IPS DF 6.9 (cell line): ENCODE measurements around the gene ZPR1.
"Not testable (repeated sequence)": the region's sequence is repeated elsewhere in the genome, so short reads cannot be mapped to it uniquely, and the experiment has no call there.

Experiments used
- DNase-seq: peaks from one replicate; pipeline ENCODE4 v3.0.0-alpha.2; 2013; ENCODE audit warnings: low read depth, low spot score
- H3K27ac ChIP-seq: one replicate; pipeline ENCODE4 v1.5.1; 2013; ENCODE audit warnings: low read length, control low read depth
- H3K27me3 ChIP-seq: 2 replicates; pipeline ENCODE4 v1.6.1; 2013; ENCODE audit warnings: mild to moderate bottlenecking, low read length; ENCODE audit not compliant: control insufficient read depth, insufficient read depth
- H3K36me3 ChIP-seq: 2 replicates; pipeline ENCODE4 v1.6.1; 2013; ENCODE audit warnings: low read length; ENCODE audit not compliant: control insufficient read depth, insufficient read depth
- H3K4me1 ChIP-seq: 2 replicates; pipeline ENCODE4 v1.6.1; 2013; ENCODE audit warnings: low read length; ENCODE audit not compliant: control insufficient read depth, insufficient read depth
- H3K4me3 ChIP-seq: 2 replicates; pipeline ENCODE4 v1.5.1; 2013; ENCODE audit warnings: mild to moderate bottlenecking, low read length
- H3K9me3 ChIP-seq: 2 replicates; pipeline ENCODE4 v1.6.1; 2013; ENCODE audit warnings: low read length, inconsistent platforms; ENCODE audit not compliant: control insufficient read depth, insufficient read depth
- WGBS: extraction: QIAGEN DNeasy Blood & Tissue Kit; methylation state at CpG from one replicate; pipeline ENCODE4 v1.1.7; 2013; ENCODE audit warnings: mixed read lengths, missing lambda C conversion rate; ENCODE audit not compliant: insufficient read length, insufficient coverage; 5-methylcytosine and 5-hydroxymethylcytosine counted together

The ZPR1 gene, protein sequence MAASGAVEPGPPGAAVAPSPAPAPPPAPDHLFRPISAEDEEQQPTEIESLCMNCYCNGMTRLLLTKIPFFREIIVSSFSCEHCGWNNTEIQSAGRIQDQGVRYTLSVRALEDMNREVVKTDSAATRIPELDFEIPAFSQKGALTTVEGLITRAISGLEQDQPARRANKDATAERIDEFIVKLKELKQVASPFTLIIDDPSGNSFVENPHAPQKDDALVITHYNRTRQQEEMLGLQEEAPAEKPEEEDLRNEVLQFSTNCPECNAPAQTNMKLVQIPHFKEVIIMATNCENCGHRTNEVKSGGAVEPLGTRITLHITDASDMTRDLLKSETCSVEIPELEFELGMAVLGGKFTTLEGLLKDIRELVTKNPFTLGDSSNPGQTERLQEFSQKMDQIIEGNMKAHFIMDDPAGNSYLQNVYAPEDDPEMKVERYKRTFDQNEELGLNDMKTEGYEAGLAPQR

DNA sequence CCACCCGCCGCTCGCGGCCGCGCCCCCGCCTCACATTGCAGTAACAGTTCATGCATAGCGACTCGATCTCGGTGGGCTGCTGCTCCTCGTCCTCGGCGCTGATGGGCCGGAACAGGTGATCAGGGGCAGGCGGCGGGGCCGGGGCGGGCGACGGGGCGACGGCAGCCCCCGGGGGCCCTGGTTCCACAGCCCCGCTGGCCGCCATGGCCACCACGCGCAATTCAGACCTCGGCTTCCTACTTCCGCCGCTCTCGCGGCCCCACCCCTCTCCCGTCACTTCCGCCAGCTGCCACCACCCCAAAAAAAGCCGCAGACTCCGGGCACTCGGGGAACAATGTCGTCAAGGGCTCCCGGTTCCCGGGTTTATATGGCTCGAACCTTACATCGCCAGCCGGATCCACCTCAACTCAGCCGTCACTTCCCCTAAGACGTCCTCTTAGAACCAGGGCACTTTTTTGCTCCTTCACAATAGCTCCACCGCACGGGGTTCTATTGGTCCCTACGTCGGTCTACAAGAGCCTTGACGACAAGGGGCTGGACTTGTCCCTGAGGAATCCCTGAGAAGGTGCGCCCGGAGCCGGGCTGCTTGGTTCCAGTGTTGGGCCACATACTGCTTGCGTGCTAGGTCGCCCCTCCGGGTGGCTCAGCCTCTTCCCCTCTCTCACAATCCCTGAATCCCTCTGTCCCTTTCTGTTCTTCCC is at the start of gene ZPR1:
TSS of gene ZPR1 (minus strand) at position 238 of the 701 bp plus-strand sequence. CDS start at position 205, 33 bp downstream.
- no peaks in the 10 kb centered on the region for H3K9me3 ChIP-seq
- WGBS, result no CpG with 5 or more reads among the region's 56 CpGs
- peaks cover 4% of the 10 kb centered on the region for H3K4me1 ChIP-seq
- peak within 1 kb of the TSS; percentile 78 for H3K4me3 ChIP-seq
- H3K27me3 ChIP-seq, result no peaks in the 10 kb centered on the region
- DNase-seq, result no peak
- H3K36me3 ChIP-seq, result peaks cover 25% of the 10 kb centered on the region
- H3K27ac ChIP-seq, result no peak within 1 kb of the TSS

DNA sequence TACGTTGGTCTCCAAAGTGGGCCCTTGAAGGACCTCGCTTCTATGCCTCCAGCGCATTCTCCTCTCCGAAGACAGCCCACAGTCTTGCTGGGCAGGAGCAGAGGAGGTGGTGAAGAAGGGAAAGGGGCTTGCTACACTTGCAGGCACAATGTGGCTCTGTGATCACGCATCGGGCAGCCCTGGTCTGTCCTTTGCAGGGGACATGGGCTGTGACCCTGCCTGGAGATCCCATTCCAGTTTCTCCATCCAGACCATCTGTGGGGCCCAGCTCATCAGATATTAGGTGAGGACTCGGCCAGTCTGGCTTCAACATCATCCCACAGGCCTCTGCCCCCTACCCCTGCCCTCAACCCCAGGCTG is 48.8 kb upstream of the ZPR1 start:
- no peaks in the 10 kb centered on the region for H3K36me3 ChIP-seq
- H3K9me3 ChIP-seq, result no peaks in the 10 kb centered on the region
- no peaks in the 10 kb centered on the region for H3K27me3 ChIP-seq
- no CpG with 5 or more reads among the region's 7 CpGs for WGBS
- H3K27ac ChIP-seq, result no peak overlapping the region
- H3K4me3 ChIP-seq, result no peak overlapping the region
- DNase-seq, result no peak
- H3K4me1 ChIP-seq, result peaks cover 4% of the 10 kb centered on the region

DNA sequence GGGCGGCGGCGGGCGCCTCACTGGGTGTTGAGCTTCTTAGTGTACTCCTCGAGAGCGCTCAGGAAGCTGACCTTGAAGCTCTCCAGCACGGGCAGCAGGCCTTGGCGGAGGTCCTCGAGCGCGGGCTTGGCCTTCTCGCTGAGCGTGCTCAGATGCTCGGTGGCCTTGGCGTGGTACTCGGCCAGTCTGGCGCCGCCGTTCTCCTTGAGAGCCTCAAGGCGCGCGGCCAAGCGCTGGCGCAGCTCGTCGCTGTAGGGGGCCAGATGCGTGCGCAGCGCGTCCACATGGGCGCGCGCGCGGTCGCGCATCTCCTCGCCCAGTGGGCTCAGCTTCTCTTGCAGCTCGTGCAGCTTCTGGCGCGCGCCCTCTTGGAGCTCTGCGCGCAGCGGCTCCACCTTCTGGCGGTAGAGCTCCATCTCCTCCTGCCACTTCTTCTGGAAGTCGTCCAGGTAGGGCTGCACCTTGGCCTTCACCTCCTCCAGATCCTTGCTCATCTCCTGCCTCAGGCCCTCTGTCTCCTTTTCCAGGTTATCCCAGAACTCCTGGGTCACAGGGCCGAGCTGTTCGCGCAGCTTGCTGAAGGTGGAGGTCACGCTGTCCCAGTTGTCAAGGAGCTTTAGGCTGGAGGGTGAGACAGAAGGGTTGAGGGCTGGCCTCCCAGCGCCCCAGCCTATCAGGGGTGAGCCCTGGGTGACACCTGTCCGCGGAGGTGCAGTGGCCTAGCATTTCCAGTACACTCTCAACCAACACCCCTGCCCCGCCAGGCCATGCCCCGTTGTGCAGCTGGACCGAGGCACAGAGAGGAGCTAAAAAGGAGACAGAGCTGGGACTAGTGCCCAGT is 48.2 kb upstream of the ZPR1 start:
- no CpG with 5 or more reads among the region's 57 CpGs for WGBS
- Histone ChIP-seq H3K27me3 (no peaks in the 10 kb centered on the region), H3K9me3 (no peaks in the 10 kb centered on the region), H3K4me1 (peaks cover 4% of the 10 kb centered on the region), H3K4me3 (peak overlapping the region; percentile 63; the same call in 1 of the 2 replicates), H3K36me3 (no peaks in the 10 kb centered on the region), H3K27ac (no peak overlapping the region)
- peak; percentile 82 for DNase-seq

DNA sequence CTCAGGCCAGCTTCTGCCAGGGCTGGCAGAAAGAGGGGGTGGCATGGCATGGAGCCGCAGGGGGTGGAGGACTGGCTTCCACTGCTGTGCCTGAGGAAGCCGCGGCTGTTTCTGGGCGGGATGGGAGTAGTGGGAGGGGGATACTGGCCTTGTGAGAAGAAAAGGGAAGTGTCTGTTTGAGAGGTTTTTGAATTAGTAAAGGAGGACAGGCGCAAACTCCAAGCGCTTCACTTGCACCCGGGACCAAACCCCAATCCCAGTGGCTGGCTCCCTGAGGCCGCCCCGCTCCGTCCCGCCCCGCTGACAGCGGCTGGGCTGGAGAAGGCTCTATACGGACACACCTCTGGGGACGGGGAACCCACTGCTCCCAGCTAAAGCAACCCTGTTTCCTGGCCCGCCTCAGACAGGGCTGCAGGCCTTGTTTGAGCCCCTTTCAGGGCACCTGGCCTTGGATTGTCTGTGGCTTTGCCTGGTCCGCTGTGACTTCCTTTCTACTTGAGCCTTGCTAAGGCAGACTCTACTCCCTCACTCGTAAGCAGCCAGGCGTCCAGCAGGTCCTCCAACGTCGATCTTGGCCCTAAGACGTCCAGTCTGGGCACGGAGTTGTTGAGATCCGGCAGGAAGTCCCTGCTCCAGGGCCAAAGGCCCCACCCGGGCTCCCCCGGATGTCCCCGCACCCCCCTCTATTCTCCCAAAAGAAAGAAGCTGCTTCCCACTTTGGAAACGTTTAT is 47.4 kb upstream of the ZPR1 start:
- no peaks in the 10 kb centered on the region for H3K36me3 ChIP-seq
- H3K27me3 ChIP-seq, result no peaks in the 10 kb centered on the region
- H3K4me1 ChIP-seq, result peaks cover 4% of the 10 kb centered on the region
- H3K4me3 ChIP-seq, result peak overlapping the region; percentile 63; the same call in 1 of the 2 replicates
- DNase-seq, result no peak
- no CpG with 5 or more reads among the region's 28 CpGs for WGBS
- H3K27ac ChIP-seq, result no peak overlapping the region
- H3K9me3 ChIP-seq, result no peaks in the 10 kb centered on the region

DNA sequence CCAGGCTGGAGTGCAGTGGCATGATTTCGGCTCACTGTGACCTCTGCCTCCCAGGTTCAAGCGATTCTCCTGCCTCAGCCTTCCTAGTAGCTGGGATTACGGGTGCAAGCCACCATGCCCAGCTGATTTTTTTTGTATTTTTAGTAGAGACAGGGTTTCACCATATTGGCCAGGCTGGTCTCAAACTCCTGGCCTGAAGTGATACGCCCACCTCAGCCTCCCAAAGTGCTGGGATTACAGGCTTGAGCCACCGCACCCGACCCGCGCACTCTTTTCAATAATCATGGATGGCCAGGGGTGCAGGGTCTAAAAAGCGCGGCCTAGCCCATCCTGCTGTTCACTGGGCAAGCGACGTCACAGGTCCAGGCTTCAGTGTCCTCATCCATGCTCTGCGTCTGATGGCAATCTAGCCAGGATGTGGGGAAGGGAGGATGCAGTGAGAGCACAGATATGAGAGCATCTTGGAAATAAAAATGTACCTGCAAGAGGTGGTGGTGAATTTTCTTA is 46.8 kb upstream of the ZPR1 start:
- not testable (repeated sequence) for H3K27ac ChIP-seq

DNA sequence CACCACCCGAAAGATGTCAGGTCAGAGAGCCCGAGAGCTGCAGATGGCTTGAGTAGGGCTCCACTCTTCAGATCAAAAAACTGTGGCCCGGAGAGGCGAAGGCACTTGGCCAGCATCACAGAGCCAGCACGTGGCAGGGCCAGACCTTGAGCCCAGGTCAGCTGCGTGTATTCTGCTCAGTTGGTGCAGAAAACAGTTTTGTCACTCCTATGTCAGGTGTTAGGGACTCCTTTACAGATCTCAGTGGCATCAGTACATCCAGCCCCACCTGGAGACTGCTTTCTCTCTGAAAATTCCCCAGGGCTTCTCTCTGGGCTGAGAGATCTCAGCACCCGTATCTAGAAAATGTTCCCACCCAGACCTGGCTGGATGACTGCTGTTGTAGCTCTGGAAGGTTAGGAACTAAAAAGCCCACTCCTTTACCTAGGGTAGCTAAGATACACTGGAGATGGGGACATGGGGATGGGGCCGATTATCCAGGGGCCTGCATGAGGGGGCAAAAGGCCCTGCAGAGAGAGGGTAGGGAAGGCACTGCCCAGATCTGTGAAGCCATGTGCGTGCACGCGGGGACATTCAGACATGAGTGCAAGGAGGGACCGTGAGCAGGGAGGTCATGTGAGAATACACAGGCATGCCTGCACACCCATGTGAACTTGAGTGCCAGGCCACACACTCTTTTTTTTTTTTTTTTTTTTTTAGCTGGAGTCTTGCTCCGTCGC is 46.2 kb upstream of the ZPR1 start:
- Histone ChIP-seq H3K36me3 (no peaks in the 10 kb centered on the region), H3K4me3 (no peak overlapping the region), H3K27me3 (no peaks in the 10 kb centered on the region), H3K27ac (no peak overlapping the region), H3K4me1 (peaks cover 4% of the 10 kb centered on the region), H3K9me3 (no peaks in the 10 kb centered on the region)
- no peak for DNase-seq
- no CpG with 5 or more reads among the region's 14 CpGs for WGBS

More for the DNA sequence above, 46.8 kb upstream of the ZPR1 start:
- H3K9me3 ChIP-seq, H3K4me1 ChIP-seq, DNase-seq, H3K36me3 ChIP-seq, H3K27me3 ChIP-seq, H3K4me3 ChIP-seq: not testable (repeated sequence)
- no CpG with 5 or more reads among the region's 13 CpGs for WGBS

DNA sequence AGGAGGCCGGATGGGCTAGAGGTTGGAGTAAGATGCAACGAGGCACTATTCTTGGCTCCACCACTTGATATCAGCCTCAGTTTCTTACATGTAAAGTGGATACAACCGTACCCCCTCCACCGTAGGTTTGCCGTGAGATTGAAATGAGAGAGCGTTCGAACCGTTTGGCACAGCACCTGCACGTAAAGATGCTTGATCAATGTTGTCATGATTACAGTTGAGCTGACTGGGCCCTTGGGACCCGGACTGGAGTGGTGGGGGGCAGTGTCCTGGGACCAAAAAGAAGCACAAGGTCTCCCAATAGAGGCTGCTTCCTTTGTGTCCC is 45.6 kb upstream of the ZPR1 start:
- no CpG with 5 or more reads among the region's 10 CpGs for WGBS
- H3K27me3 ChIP-seq, result no peaks in the 10 kb centered on the region
- H3K9me3 ChIP-seq, result no peaks in the 10 kb centered on the region
- H3K27ac ChIP-seq, result no peak overlapping the region
- H3K4me1 ChIP-seq, result peaks cover 4% of the 10 kb centered on the region
- no peaks in the 10 kb centered on the region for H3K36me3 ChIP-seq
- no peak for DNase-seq
- no peak overlapping the region for H3K4me3 ChIP-seq

DNA sequence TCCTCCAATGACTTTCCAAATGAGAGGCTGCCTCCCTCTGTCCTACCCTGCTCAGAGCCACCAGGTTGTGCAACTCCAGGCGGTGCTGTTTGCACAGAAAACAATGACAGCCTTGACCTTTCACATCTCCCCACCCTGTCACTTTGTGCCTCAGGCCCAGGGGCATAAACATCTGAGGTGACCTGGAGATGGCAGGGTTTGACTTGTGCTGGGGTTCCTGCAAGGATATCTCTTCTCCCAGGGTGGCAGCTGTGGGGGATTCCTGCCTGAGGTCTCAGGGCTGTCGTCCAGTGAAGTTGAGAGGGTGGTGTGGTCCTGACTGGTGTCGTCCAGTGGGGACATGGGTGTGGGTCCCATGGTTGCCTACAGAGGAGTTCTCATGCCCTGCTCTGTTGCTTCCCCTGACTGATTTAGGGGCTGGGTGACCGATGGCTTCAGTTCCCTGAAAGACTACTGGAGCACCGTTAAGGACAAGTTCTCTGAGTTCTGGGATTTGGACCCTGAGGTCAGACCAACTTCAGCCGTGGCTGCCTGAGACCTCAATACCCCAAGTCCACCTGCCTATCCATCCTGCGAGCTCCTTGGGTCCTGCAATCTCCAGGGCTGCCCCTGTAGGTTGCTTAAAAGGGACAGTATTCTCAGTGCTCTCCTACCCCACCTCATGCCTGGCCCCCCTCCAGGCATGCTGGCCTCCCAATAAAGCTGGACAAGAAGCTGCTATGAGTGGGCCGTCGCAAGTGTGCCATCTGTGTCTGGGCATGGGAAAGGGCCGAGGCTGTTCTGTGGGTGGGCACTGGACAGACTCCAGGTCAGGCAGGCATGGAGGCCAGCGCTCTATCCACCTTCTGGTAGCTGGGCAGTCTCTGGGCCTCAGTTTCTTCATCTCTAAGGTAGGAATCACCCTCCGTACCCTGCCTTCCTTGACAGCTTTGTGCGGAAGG is 44.8 kb upstream of the ZPR1 start:
- Histone ChIP-seq H3K27ac (no peak overlapping the region), H3K4me3 (no peak overlapping the region), H3K4me1 (peaks cover 4% of the 10 kb centered on the region), H3K27me3 (no peaks in the 10 kb centered on the region), H3K9me3 (no peaks in the 10 kb centered on the region), H3K36me3 (no peaks in the 10 kb centered on the region)
- DNase-seq, result no peak
- WGBS, result no CpG with 5 or more reads among the region's 13 CpGs
